Endothelial cell of umbilical vein (primary cell): ENCODE data around the gene TOMM5.

Experiments
- CTCF ChIP-seq, 2 donors: IDR thresholded peaks; 1 replicate in 1 of 2; 2 replicates in 1 of 2; pipeline ENCODE4 v1.5.1; 2011; ENCODE audit warnings: low read length in 2 of 2, mild to moderate bottlenecking in 2 of 2, moderate library complexity in 2 of 2, control low read depth in 1 of 2, inconsistent platforms in 1 of 2, low read depth in 1 of 2; ENCODE audit not compliant: insufficient read depth in 1 of 2; ENCODE audit errors: extremely low read depth in 1 of 2
- EZH2 ChIP-seq: IDR thresholded peaks from 2 replicates; pipeline ENCODE4 v1.6.1; 2012; ENCODE audit warnings: borderline replicate concordance, low read depth, mild to moderate bottlenecking, moderate library complexity, low read length, inconsistent platforms; ENCODE audit not compliant: severe bottlenecking
- MAX ChIP-seq: IDR thresholded peaks from 2 replicates; pipeline ENCODE4 v1.6.1; 2011; ENCODE audit not compliant: insufficient read depth, insufficient read length
- MYC ChIP-seq: IDR thresholded peaks from one replicate; pipeline ENCODE4 v1.6.1; 2011; ENCODE audit warnings: mild to moderate bottlenecking, low read depth, low read length
- POLR2A ChIP-seq: IDR thresholded peaks from 2 replicates; pipeline ENCODE4 v1.6.1; 2012; ENCODE audit warnings: low read depth, mild to moderate bottlenecking, control low read depth, low read length

GRCh38 chr9:37623267-37623666 lies 30.9 kb upstream of the TOMM5 start:
- no peak for TF ChIP-seq MYC
- no peak for TF ChIP-seq EZH2
- no peak for TF ChIP-seq CTCF (IDR thresholded peaks at IDR 0.05; ENCODE audit: extremely low read depth in 1 of 2, insufficient read depth in 1 of 2, low read depth in 1 of 2, low read length in 2 of 2)
- TF ChIP-seq POLR2A, result no peak
- TF ChIP-seq MAX, result no peak
